H9 (cell line): ENCODE measurements around the gene MGST1. TPM values are rescaled to one million over a fixed set of nuclear protein-coding genes. Genes with fewer than 3 reads are reported as not detected.
"Not testable (repeated sequence)": the region's sequence is repeated elsewhere in the genome, so short reads cannot be mapped to it uniquely, and the experiment has no call there.

Experiments used
- DNase-seq: peaks from one replicate; pipeline ENCODE4 v3.0.0-alpha.2; 2017
- H2AFZ ChIP-seq: one replicate; pipeline ENCODE4 v1.6.1; 2013; ENCODE audit warnings: mild to moderate bottlenecking, low read length, control low read depth, moderate library complexity
- H2AK5ac ChIP-seq: 2 replicates; pipeline ENCODE4 v1.6.1; 2013; ENCODE audit warnings: low read length, control low read depth, mixed read lengths; ENCODE audit not compliant: insufficient read length
- H2BK120ac ChIP-seq: one replicate; pipeline ENCODE4 v1.6.1; 2013; ENCODE audit warnings: low read depth, mild to moderate bottlenecking, low read length, control low read depth, inconsistent platforms; ENCODE audit not compliant: poor library complexity, severe bottlenecking
- H2BK12ac ChIP-seq: 2 replicates; pipeline ENCODE4 v1.6.1; 2013; ENCODE audit warnings: low read length, control low read depth, mixed read lengths, low read depth; ENCODE audit not compliant: insufficient read length
- H2BK15ac ChIP-seq: 2 replicates; pipeline ENCODE4 v1.6.1; 2013; ENCODE audit warnings: low read depth, low read length, control low read depth
- H2BK20ac ChIP-seq: one replicate; pipeline ENCODE4 v1.6.1; 2013; ENCODE audit warnings: low read depth, mild to moderate bottlenecking, low read length, control low read depth, inconsistent platforms; ENCODE audit not compliant: poor library complexity, severe bottlenecking
- H2BK5ac ChIP-seq: 2 replicates; pipeline ENCODE4 v1.6.1; 2013; ENCODE audit warnings: low read length, control low read depth, mixed read lengths; ENCODE audit not compliant: insufficient read length
- H3K14ac ChIP-seq: 2 replicates; pipeline ENCODE4 v1.6.1; 2013; ENCODE audit warnings: low read length, control low read depth; ENCODE audit not compliant: insufficient read depth
- H3K18ac ChIP-seq: 2 replicates; pipeline ENCODE4 v1.6.1; 2013; ENCODE audit warnings: low read depth, mild to moderate bottlenecking, mixed read lengths, low read length, control low read depth; ENCODE audit not compliant: insufficient read length
- H3K23ac ChIP-seq: 2 replicates; pipeline ENCODE4 v1.6.1; 2013; ENCODE audit warnings: low read length, control low read depth, mixed read lengths, low read depth; ENCODE audit not compliant: insufficient read length
- H3K23me2 ChIP-seq: 2 replicates; pipeline ENCODE4 v1.6.1; 2013; ENCODE audit warnings: low read depth, mild to moderate bottlenecking, mixed read lengths, low read length, control low read depth; ENCODE audit not compliant: insufficient read length, poor library complexity, severe bottlenecking
- H3K27ac ChIP-seq: 2 replicates; pipeline ENCODE4 v1.5.1; 2013; ENCODE audit warnings: low read length, control low read depth, mixed read lengths, low read depth; ENCODE audit not compliant: insufficient read length
- H3K27me3 ChIP-seq: 2 replicates; pipeline ENCODE4 v1.6.1; 2013; ENCODE audit warnings: low read length, control low read depth, inconsistent platforms; ENCODE audit not compliant: insufficient read depth
- H3K4ac ChIP-seq: 2 replicates; pipeline ENCODE4 v1.6.1; 2013; ENCODE audit warnings: low read depth, mild to moderate bottlenecking, control low read depth, inconsistent platforms, low read length, moderate library complexity
- H3K4me1 ChIP-seq: 2 replicates; pipeline ENCODE4 v1.6.1; 2013; ENCODE audit warnings: low read length, control low read depth, inconsistent platforms; ENCODE audit not compliant: insufficient read depth
- H3K4me2 ChIP-seq: 2 replicates; pipeline ENCODE4 v1.6.1; 2013; ENCODE audit warnings: low read length, control low read depth, mixed read lengths; ENCODE audit not compliant: insufficient read length, insufficient read depth
- H3K56ac ChIP-seq: 2 replicates; pipeline ENCODE4 v1.6.1; 2013; ENCODE audit warnings: low read depth, mild to moderate bottlenecking, mixed read lengths, low read length, control low read depth; ENCODE audit not compliant: insufficient read length
- H3K79me1 ChIP-seq: 2 replicates; pipeline ENCODE4 v1.6.1; 2013; ENCODE audit warnings: low read depth, mild to moderate bottlenecking, moderate library complexity, low read length, control low read depth, inconsistent platforms; ENCODE audit not compliant: insufficient read depth, poor library complexity, severe bottlenecking
- H3K79me2 ChIP-seq: 2 replicates; pipeline ENCODE4 v1.6.1; 2013; ENCODE audit warnings: low read length, control low read depth, inconsistent platforms; ENCODE audit not compliant: insufficient read depth
- H3K9ac ChIP-seq: 2 replicates; pipeline ENCODE4 v1.6.1; 2013; ENCODE audit warnings: low read length, control low read depth, mixed read lengths; ENCODE audit not compliant: insufficient read length; ENCODE audit errors: extremely low read depth
- H3K9me3 ChIP-seq: one replicate; pipeline ENCODE4 v1.6.1; 2013; ENCODE audit warnings: low read depth, low read length, inconsistent platforms; ENCODE audit not compliant: control insufficient read depth
- H3T11ph ChIP-seq: one replicate; pipeline ENCODE4 v1.6.1; 2013; ENCODE audit warnings: mild to moderate bottlenecking, low read length, control low read depth, inconsistent platforms
- H4K20me1 ChIP-seq: one replicate; pipeline ENCODE4 v1.6.1; 2013; ENCODE audit not compliant: control insufficient read depth, insufficient read length, insufficient read depth
- H4K5ac ChIP-seq: 2 replicates; pipeline ENCODE4 v1.6.1; 2013; ENCODE audit warnings: low read depth, mild to moderate bottlenecking, mixed read lengths, low read length, control low read depth; ENCODE audit not compliant: insufficient read length
- H4K8ac ChIP-seq: replicated peaks from 2 replicates; pipeline ENCODE4 v1.6.1; 2013; ENCODE audit warnings: low read length, control low read depth, mixed read lengths, low read depth; ENCODE audit not compliant: insufficient read length
- H4K91ac ChIP-seq: 2 replicates; pipeline ENCODE4 v1.6.1; 2013; ENCODE audit warnings: low read depth, mild to moderate bottlenecking, moderate library complexity, mixed read lengths, low read length, control low read depth; ENCODE audit not compliant: insufficient read length
- H3K27ac Mint-ChIP-seq, 3 experiments: 2 replicates in 2 of 3; 3 replicates in 1 of 3; pipeline ENCODE4 v1.8.0; 2020 to 2021; ENCODE audit warnings: mixed read lengths in 3 of 3, mild to moderate bottlenecking in 1 of 3, moderate library complexity in 1 of 3
- H3K27me3 Mint-ChIP-seq: 2 replicates; pipeline ENCODE4 v1.8.0; 2021; ENCODE audit warnings: low read depth, mild to moderate bottlenecking, moderate library complexity, mixed read lengths
- H3K36me3 Mint-ChIP-seq, 3 experiments: 2 replicates in 2 of 3; 3 replicates in 1 of 3; pipeline ENCODE4 v1.8.0; 2020 to 2021; ENCODE audit warnings: low read depth in 3 of 3, mixed read lengths in 3 of 3; ENCODE audit not compliant: insufficient read depth in 1 of 3
- H3K4me1 Mint-ChIP-seq, 2 experiments: 2 replicates each; pipeline ENCODE4 v1.8.0; 2020; ENCODE audit warnings: mixed read lengths in 2 of 2
- H3K4me3 Mint-ChIP-seq, 2 experiments: 2 replicates in 1 of 2; 3 replicates in 1 of 2; pipeline ENCODE4 v1.8.0; 2020 to 2021; ENCODE audit warnings: mild to moderate bottlenecking in 2 of 2, mixed read lengths in 2 of 2, moderate library complexity in 1 of 2
- H3K9me3 Mint-ChIP-seq, 2 experiments: 2 replicates in 1 of 2; 3 replicates in 1 of 2; pipeline ENCODE4 v1.8.0; 2020; ENCODE audit warnings: mild to moderate bottlenecking in 2 of 2, mixed read lengths in 2 of 2, moderate library complexity in 1 of 2
- WGBS: extraction: QIAGEN DNeasy Blood & Tissue Kit; methylation state at CpG from one replicate; pipeline ENCODE4 v1.1.7; 2013; ENCODE audit warnings: missing lambda C conversion rate, low lambda C conversion rate, mixed read lengths; ENCODE audit not compliant: insufficient read length; ENCODE audit errors: extremely low coverage; 5-methylcytosine and 5-hydroxymethylcytosine counted together
- total RNA-seq: library from RNA; stranded (reverse); gene quantifications from 2 replicates; pipeline ENCODE4 v1.2.1, GENCODE V29; 2021
- TF ChIP-seq, protein P1 (sequence below): fragments of 200-600 bp; sonication (generic); conservative IDR thresholded peaks from 3 replicates; pipeline ENCODE4 v1.8.0; 2021; ENCODE audit warnings: antibody characterized with exemption, mild to moderate bottlenecking

MGST1 gene
- total RNA-seq, 1 experiment from 2014 or later: 235 TPM

GRCh38 chr12:16370096-16370495 lies 22.7 kb downstream of the MGST1 start:
- Histone ChIP-seq H3K79me2 (no peaks in the 10 kb centered on the region), H3K9me3 (no peaks in the 10 kb centered on the region), H4K8ac (no peak overlapping the region), H3K9ac (no peak overlapping the region), H3K27ac (no peak overlapping the region), H4K91ac (no peak overlapping the region), H2BK20ac (no peak overlapping the region), H3K4ac (no peak overlapping the region), H2BK12ac (no peak overlapping the region), H3K23me2 (no peaks in the 10 kb centered on the region), H2AFZ (no peak overlapping the region), H2AK5ac (no peak overlapping the region), H2BK120ac (no peak overlapping the region), H3K4me2 (no peak overlapping the region), H4K5ac (no peak overlapping the region), H3K56ac (no peak overlapping the region), H3K79me1 (no peaks in the 10 kb centered on the region), H4K20me1 (no peaks in the 10 kb centered on the region), H3K23ac (no peak overlapping the region), H3T11ph (no peak overlapping the region), H3K18ac (no peak overlapping the region), H2BK5ac (no peak overlapping the region), H3K14ac (no peak overlapping the region), H3K27me3 (no peaks in the 10 kb centered on the region), H2BK15ac (no peak overlapping the region), H3K4me1 (no peaks in the 10 kb centered on the region)
- Mint-ChIP-seq H3K4me1 (no peaks in the 10 kb centered on the region), H3K4me3 (no peak overlapping the region), H3K9me3 (no peaks in the 10 kb centered on the region), H3K27me3 (no peaks in the 10 kb centered on the region), H3K36me3 (peaks cover 0 to 7% (median 2%) of the 10 kb centered on the region in 3 experiments; a peak in 3 of 7 replicates), H3K27ac (no peak overlapping the region)
- no CpG with 5 or more reads among the region's 1 CpG for WGBS
- DNase-seq: no peak
- TF ChIP-seq, protein P1, sequence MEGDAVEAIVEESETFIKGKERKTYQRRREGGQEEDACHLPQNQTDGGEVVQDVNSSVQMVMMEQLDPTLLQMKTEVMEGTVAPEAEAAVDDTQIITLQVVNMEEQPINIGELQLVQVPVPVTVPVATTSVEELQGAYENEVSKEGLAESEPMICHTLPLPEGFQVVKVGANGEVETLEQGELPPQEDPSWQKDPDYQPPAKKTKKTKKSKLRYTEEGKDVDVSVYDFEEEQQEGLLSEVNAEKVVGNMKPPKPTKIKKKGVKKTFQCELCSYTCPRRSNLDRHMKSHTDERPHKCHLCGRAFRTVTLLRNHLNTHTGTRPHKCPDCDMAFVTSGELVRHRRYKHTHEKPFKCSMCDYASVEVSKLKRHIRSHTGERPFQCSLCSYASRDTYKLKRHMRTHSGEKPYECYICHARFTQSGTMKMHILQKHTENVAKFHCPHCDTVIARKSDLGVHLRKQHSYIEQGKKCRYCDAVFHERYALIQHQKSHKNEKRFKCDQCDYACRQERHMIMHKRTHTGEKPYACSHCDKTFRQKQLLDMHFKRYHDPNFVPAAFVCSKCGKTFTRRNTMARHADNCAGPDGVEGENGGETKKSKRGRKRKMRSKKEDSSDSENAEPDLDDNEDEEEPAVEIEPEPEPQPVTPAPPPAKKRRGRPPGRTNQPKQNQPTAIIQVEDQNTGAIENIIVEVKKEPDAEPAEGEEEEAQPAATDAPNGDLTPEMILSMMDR: no peak

- not testable (repeated sequence) for H3T11ph ChIP-seq, H3K4me1 Mint-ChIP-seq, H3K4me2 ChIP-seq
Observed at GRCh38 chr12:16382652-16383312, 35.3 kb downstream of the MGST1 start.

More at GRCh38 chr12:16382652-16383312, 35.3 kb downstream of the MGST1 start:
- H2BK120ac ChIP-seq, H3K4ac ChIP-seq, H3K9ac ChIP-seq, H3K4me3 Mint-ChIP-seq, H2BK12ac ChIP-seq, H2AFZ ChIP-seq, H4K5ac ChIP-seq, H4K91ac ChIP-seq, H3K79me1 ChIP-seq, H3K23ac ChIP-seq, H3K14ac ChIP-seq, H3K18ac ChIP-seq, DNase-seq, H3K27me3 ChIP-seq, H2BK20ac ChIP-seq, H4K8ac ChIP-seq, H2AK5ac ChIP-seq, H3K23me2 ChIP-seq, H3K79me2 ChIP-seq, H4K20me1 ChIP-seq, H3K9me3 Mint-ChIP-seq, H3K27me3 Mint-ChIP-seq, H2BK5ac ChIP-seq, H3K4me1 ChIP-seq, H2BK15ac ChIP-seq, H3K9me3 ChIP-seq, H3K56ac ChIP-seq, H3K27ac ChIP-seq: not testable (repeated sequence)
- no CpG with 5 or more reads among the region's 21 CpGs for WGBS
- peak overlapping the region in 2 of 3 experiments; percentile 16 to 79; a peak in 2 of 7 replicates for H3K27ac Mint-ChIP-seq
- peaks cover 0 to 12% (median 4%) of the 10 kb centered on the region in 3 experiments; a peak in 4 of 7 replicates for H3K36me3 Mint-ChIP-seq
